ENCODE results near the gene RAD21L1. TPM values are rescaled to one million over a fixed set of nuclear protein-coding genes. Genes with fewer than 3 reads are reported as not detected.

Gene RAD21L1
- polyA plus RNA-seq, 1 donor from 2014 or later = not detected

DNA sequence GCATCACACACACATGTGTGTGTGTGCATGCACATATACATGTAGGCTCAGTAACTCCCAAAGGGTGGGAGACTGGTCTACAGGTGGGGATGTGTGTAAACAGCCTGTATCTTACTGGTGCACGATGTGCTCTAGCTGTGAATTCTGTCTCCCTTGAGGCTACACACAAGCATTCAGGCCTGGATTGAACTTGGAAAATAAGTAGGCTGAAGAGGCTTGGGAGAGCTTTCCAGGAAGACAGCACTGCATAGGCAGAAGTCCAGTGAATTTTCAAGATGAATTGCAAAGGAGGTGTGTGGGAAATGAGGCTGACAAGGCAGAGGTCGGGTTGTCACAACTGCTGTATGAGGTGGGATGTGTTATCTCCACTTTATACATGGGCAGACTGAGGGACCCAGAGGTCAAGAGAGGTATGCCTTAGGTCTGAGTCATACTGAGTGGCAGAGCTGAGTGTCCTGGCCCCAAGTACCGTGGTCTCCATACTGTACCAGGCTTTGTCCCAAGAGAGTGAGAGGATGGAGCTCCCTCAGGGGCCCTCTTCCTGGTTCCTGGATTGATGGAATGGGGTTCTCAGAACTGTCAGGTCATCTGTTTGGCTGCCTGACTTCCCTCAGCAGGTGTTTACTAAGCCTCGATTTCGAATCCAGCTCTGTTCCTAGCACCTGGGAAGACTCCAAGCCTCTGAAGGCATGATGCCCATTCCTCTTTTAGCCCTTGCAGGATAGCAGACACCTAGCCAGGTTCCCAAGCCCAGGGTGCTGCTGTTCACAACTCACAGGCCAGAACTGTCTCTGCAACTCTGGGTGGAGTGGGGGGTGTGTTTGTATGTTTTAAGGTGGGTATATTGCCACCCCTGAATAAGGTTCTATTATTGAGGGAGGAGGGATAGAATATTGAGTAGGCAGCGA is 54.6 kb downstream of the RAD21L1 start:
- Histone ChIP-seq H2AFZ (ENCODE audit: low read depth, low read length) (no peak overlapping the region), H3K79me2 (replicated peaks; ENCODE audit: insufficient read depth, low read length) (no peaks in the 10 kb centered on the region), H3K27ac (ENCODE audit: low read length) (no peak overlapping the region)

DNA sequence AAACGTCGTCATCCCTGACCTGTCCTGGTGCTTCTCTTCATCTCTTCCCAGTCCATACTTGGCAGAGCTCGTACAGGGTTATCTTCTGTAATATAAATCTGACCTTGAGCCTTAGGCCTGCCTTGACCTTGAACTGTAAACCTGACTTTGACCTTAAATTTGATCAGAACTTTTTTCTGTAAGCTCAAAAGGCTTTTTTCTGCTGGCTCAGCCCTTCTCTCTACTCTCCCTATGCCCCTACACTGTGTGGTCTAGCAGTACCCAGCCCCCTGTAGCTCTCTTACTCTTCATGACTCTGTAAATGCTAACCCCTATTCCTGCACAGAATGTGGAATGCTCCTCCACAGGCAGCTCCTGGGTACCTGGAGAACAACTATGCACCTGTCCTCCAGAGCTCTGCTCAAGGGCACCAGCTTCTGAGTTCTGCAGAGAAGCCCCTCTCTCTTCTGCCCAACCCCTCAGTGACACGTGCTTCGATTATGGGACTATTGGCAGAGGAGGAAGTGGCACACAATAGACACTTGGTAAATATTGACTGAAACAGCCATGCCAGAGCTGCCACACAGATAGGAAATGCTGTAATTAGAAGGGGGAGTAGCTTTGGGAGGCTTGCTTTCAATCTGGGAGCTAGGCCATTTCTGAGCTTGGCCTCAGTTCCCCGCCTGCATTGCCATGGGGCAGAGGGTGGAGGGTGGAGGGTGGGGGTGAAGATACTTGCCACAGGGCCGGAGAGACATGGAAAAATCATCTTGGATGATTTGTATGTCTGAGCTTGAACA is 55.6 kb downstream of the RAD21L1 start:
- no peaks in the 10 kb centered on the region for H3F3A ChIP-seq (ENCODE audit: insufficient read depth, low read length, poor library complexity, severe bottlenecking)
- no peaks in the 10 kb centered on the region for H3K9me2 ChIP-seq (ENCODE audit: insufficient read depth, low read length)
- H3K9ac ChIP-seq (ENCODE audit: low read length) = no peak overlapping the region
- no peaks in the 10 kb centered on the region for H3K9me3 ChIP-seq (ENCODE audit: low read length)
- H3K36me3 ChIP-seq (ENCODE audit: insufficient read depth, low read length) = no peaks in the 10 kb centered on the region
- H3K79me2 ChIP-seq (replicated peaks; ENCODE audit: insufficient read depth, low read length) = no peaks in the 10 kb centered on the region
- no peaks in the 10 kb centered on the region for H3K27me3 ChIP-seq (ENCODE audit: insufficient read depth, low read depth, low read length)
- no peak overlapping the region for H2AFZ ChIP-seq (ENCODE audit: low read depth, low read length)
- no peaks in the 10 kb centered on the region for H4K20me1 ChIP-seq (ENCODE audit: insufficient read depth)
- H3K4me3 ChIP-seq (ENCODE audit: low read length) = no peak overlapping the region
- H3K27ac ChIP-seq (ENCODE audit: low read length) = no peak overlapping the region
- H3K4me2 ChIP-seq (ENCODE audit: low read length) = no peak overlapping the region
- TF ChIP-seq POLR2AphosphoS5 (IDR thresholded peaks at IDR 0.05) (no peak), SMC3 (conservative IDR thresholded peaks at IDR 0.05; ENCODE audit: poor library complexity) (no peak), EZH2 (IDR thresholded peaks at IDR 0.05; ENCODE audit: borderline replicate concordance, insufficient read depth, low read length, poor library complexity, severe bottlenecking) (no peak), EP300 (conservative IDR thresholded peaks at IDR 0.05; ENCODE audit: poor library complexity, severe bottlenecking) (no peak), TAF1 (IDR thresholded peaks at IDR 0.05; ENCODE audit: low read depth) (no peak), MXI1 (conservative IDR thresholded peaks at IDR 0.05; ENCODE audit: poor library complexity, severe bottlenecking) (no peak)
- TF ChIP-seq, protein P1, sequence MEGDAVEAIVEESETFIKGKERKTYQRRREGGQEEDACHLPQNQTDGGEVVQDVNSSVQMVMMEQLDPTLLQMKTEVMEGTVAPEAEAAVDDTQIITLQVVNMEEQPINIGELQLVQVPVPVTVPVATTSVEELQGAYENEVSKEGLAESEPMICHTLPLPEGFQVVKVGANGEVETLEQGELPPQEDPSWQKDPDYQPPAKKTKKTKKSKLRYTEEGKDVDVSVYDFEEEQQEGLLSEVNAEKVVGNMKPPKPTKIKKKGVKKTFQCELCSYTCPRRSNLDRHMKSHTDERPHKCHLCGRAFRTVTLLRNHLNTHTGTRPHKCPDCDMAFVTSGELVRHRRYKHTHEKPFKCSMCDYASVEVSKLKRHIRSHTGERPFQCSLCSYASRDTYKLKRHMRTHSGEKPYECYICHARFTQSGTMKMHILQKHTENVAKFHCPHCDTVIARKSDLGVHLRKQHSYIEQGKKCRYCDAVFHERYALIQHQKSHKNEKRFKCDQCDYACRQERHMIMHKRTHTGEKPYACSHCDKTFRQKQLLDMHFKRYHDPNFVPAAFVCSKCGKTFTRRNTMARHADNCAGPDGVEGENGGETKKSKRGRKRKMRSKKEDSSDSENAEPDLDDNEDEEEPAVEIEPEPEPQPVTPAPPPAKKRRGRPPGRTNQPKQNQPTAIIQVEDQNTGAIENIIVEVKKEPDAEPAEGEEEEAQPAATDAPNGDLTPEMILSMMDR (IDR thresholded peaks at IDR 0.05; ENCODE audit: poor library complexity, severe bottlenecking) = no peak

More for the DNA sequence above, 54.6 kb downstream of the RAD21L1 start:
- H3K36me3 ChIP-seq (ENCODE audit: insufficient read depth, low read length) = no peaks in the 10 kb centered on the region
- TF ChIP-seq EP300 (conservative IDR thresholded peaks at IDR 0.05; ENCODE audit: poor library complexity, severe bottlenecking) (no peak), MXI1 (conservative IDR thresholded peaks at IDR 0.05; ENCODE audit: poor library complexity, severe bottlenecking) (no peak), EZH2 (IDR thresholded peaks at IDR 0.05; ENCODE audit: borderline replicate concordance, insufficient read depth, low read length, poor library complexity, severe bottlenecking) (no peak), POLR2AphosphoS5 (IDR thresholded peaks at IDR 0.05) (no peak), TAF1 (IDR thresholded peaks at IDR 0.05; ENCODE audit: low read depth) (no peak), SMC3 (conservative IDR thresholded peaks at IDR 0.05; ENCODE audit: poor library complexity) (no peak)
- TF ChIP-seq, protein P1 (IDR thresholded peaks at IDR 0.05; ENCODE audit: poor library complexity, severe bottlenecking) = no peak
- TF ChIP-seq, protein P2, sequence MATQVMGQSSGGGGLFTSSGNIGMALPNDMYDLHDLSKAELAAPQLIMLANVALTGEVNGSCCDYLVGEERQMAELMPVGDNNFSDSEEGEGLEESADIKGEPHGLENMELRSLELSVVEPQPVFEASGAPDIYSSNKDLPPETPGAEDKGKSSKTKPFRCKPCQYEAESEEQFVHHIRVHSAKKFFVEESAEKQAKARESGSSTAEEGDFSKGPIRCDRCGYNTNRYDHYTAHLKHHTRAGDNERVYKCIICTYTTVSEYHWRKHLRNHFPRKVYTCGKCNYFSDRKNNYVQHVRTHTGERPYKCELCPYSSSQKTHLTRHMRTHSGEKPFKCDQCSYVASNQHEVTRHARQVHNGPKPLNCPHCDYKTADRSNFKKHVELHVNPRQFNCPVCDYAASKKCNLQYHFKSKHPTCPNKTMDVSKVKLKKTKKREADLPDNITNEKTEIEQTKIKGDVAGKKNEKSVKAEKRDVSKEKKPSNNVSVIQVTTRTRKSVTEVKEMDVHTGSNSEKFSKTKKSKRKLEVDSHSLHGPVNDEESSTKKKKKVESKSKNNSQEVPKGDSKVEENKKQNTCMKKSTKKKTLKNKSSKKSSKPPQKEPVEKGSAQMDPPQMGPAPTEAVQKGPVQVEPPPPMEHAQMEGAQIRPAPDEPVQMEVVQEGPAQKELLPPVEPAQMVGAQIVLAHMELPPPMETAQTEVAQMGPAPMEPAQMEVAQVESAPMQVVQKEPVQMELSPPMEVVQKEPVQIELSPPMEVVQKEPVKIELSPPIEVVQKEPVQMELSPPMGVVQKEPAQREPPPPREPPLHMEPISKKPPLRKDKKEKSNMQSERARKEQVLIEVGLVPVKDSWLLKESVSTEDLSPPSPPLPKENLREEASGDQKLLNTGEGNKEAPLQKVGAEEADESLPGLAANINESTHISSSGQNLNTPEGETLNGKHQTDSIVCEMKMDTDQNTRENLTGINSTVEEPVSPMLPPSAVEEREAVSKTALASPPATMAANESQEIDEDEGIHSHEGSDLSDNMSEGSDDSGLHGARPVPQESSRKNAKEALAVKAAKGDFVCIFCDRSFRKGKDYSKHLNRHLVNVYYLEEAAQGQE (IDR thresholded peaks at IDR 0.05; ENCODE audit: borderline replicate concordance) = no peak
- H4K20me1 ChIP-seq (ENCODE audit: insufficient read depth) = no peaks in the 10 kb centered on the region
- H3K4me3 ChIP-seq (ENCODE audit: low read length) = no peak overlapping the region
- H3K27me3 ChIP-seq (ENCODE audit: insufficient read depth, low read depth, low read length) = no peaks in the 10 kb centered on the region
- no peaks in the 10 kb centered on the region for H3K9me3 ChIP-seq (ENCODE audit: low read length)
- H3F3A ChIP-seq (ENCODE audit: insufficient read depth, low read length, poor library complexity, severe bottlenecking) = no peaks in the 10 kb centered on the region
- H3K4me2 ChIP-seq (ENCODE audit: low read length) = no peak overlapping the region
- no peak overlapping the region for H3K9ac ChIP-seq (ENCODE audit: low read length)
- no peaks in the 10 kb centered on the region for H3K9me2 ChIP-seq (ENCODE audit: insufficient read depth, low read length)

All from neural cell (in vitro differentiated cells).